Keratinocyte (primary cell): ENCODE measurements around the gene ZNF521. TPM values are rescaled to one million over a fixed set of nuclear protein-coding genes. Genes with fewer than 3 reads are reported as not detected.

ENCODE experiments used
- DNase-seq: peaks from one replicate; pipeline ENCODE4 v3.0.0-alpha.2; 2011; ENCODE audit warnings: low read depth, missing footprints, low spot score
- FAIRE-seq: peaks from 2 replicates; lab custom pipeline; 2011; peaks lifted over from hg19 to GRCh38; lab: Jason Lieb, UNC
- H2AFZ ChIP-seq: 2 replicates; pipeline ENCODE4 v1.6.0; 2012; ENCODE audit warnings: low read length, control low read depth, inconsistent platforms; ENCODE audit not compliant: control insufficient read depth
- H3K27ac ChIP-seq: 2 replicates; pipeline ENCODE4 v1.5.1; 2011; ENCODE audit warnings: low read length; ENCODE audit not compliant: control insufficient read depth, insufficient read depth
- H3K27me3 ChIP-seq: 3 replicates; pipeline ENCODE4 v1.6.0; 2011; ENCODE audit warnings: low read length; ENCODE audit not compliant: control insufficient read depth, insufficient read depth; ENCODE audit errors: extremely low read depth
- H3K36me3 ChIP-seq, 2 experiments: 2 replicates in 1 of 2; 3 replicates in 1 of 2; pipeline ENCODE4 v1.5.1; 2011; ENCODE audit warnings: low read length in 2 of 2, mild to moderate bottlenecking in 1 of 2; ENCODE audit not compliant: control insufficient read depth in 2 of 2, insufficient read depth in 2 of 2; ENCODE audit errors: extremely low read depth in 1 of 2
- H3K4me1 ChIP-seq: 3 replicates; pipeline ENCODE4 v1.5.1; 2011; ENCODE audit warnings: low read length; ENCODE audit not compliant: control insufficient read depth, insufficient read depth; ENCODE audit errors: extremely low read depth
- H3K4me2 ChIP-seq: 3 replicates; pipeline ENCODE4 v1.6.0; 2011; ENCODE audit warnings: low read depth, low read length; ENCODE audit not compliant: control insufficient read depth, insufficient read depth; ENCODE audit errors: extremely low read depth
- H3K4me3 ChIP-seq, 3 experiments: fragments of 200-600 bp in 1 of 3; sonication (generic) in 1 of 3; 2 replicates in 2 of 3; 3 replicates in 1 of 3; pipeline ENCODE4 v1.5.1; 2011 to 2016; ENCODE audit warnings: low read length in 3 of 3, mild to moderate bottlenecking in 3 of 3, control low read depth in 2 of 3, inconsistent platforms in 1 of 3, low read depth in 1 of 3, mixed read lengths in 1 of 3, mixed run types in 1 of 3, moderate library complexity in 1 of 3; ENCODE audit not compliant: control insufficient read depth in 2 of 3, insufficient read depth in 2 of 3; ENCODE audit errors: extremely low read depth in 1 of 3
- H3K79me2 ChIP-seq: 2 replicates; pipeline ENCODE4 v1.6.0; 2012; ENCODE audit warnings: low read length; ENCODE audit not compliant: control insufficient read depth, insufficient read depth
- H3K9ac ChIP-seq: 3 replicates; pipeline ENCODE4 v1.6.0; 2011; ENCODE audit warnings: low read length; ENCODE audit not compliant: control insufficient read depth, insufficient read depth; ENCODE audit errors: extremely low read depth
- H3K9me1 ChIP-seq: 3 replicates; pipeline ENCODE4 v1.6.0; 2011; ENCODE audit warnings: low read length; ENCODE audit not compliant: control insufficient read depth, insufficient read depth; ENCODE audit errors: extremely low read depth
- H3K9me3 ChIP-seq: 2 replicates; pipeline ENCODE4 v1.5.1; 2012; ENCODE audit warnings: low read depth, low read length; ENCODE audit not compliant: control insufficient read depth
- H4K20me1 ChIP-seq: 3 replicates; pipeline ENCODE4 v1.6.0; 2011; ENCODE audit warnings: low read length; ENCODE audit not compliant: control insufficient read depth, insufficient read depth; ENCODE audit errors: extremely low read depth
- CTCF ChIP-seq, 3 experiments: IDR thresholded peaks in 1 of 3; conservative IDR thresholded peaks in 1 of 3; optimal IDR thresholded peaks in 1 of 3; 2 replicates in 2 of 3; 3 replicates in 1 of 3; pipeline versions ENCODE3 to v1.5.1; 2011; ENCODE audit warnings: low read length in 3 of 3, mild to moderate bottlenecking in 3 of 3, moderate library complexity in 2 of 3, control low read depth in 1 of 3, inconsistent platforms in 1 of 3; ENCODE audit not compliant: insufficient read depth in 2 of 3; ENCODE audit errors: extremely low read depth in 1 of 3
- EZH2 ChIP-seq: IDR thresholded peaks from one replicate; pipeline ENCODE4 v1.6.1; 2012; ENCODE audit warnings: inconsistent platforms, mild to moderate bottlenecking, low read length, moderate library complexity
- dilution Hi-C: fragments of 300-500 bp; cut with MboI; formaldehyde crosslinking; loops from one replicate; pipeline ENCODE4 v1.7.0; 2020; ENCODE audit warnings: low sequenced_read_pairs; ENCODE audit not compliant: extremely low pct_ligation_motif_present
- polyA plus RNA-seq, 5 experiments: library from polyadenylated mRNA; depleted of rRNA in 3 of 5; stranded (reverse) in 3 of 5; stranded (forward) in 1 of 5; unstranded in 1 of 5; fragments of >200 nt; gene quantifications; 1 replicate in 1 of 5; 2 replicates in 3 of 5; 3 replicates in 1 of 5; pipeline versions ENCODE4 v1.2.1 to v1.2.3, GENCODE V29; 2011 to 2012; ENCODE audit warnings: missing spikeins in 2 of 5, low read depth in 1 of 5, low replicate concordance in 1 of 5

Gene ZNF521
- polyA plus RNA-seq, 1 donor (not counting 4 experiments of a cell fraction or from before 2014, with no cell fraction given): 0.07 TPM

GRCh38 chr18:25230658-25231326, 121.2 kb downstream of the ZNF521 start:
- H3K9ac ChIP-seq: no peak overlapping the region
- no peak overlapping the region for H3K27ac ChIP-seq
- H3K36me3 ChIP-seq: no peaks in the 10 kb centered on the region
- no peak overlapping the region for H3K4me2 ChIP-seq
- dilution Hi-C loops: no loop called here
- H3K9me1 ChIP-seq: no peaks in the 10 kb centered on the region
- FAIRE-seq (no peak), DNase-seq (no peak)
- H3K4me1 ChIP-seq: no peaks in the 10 kb centered on the region
- no peak overlapping the region for H3K4me3 ChIP-seq
- no peak overlapping the region for H2AFZ ChIP-seq
- H3K79me2 ChIP-seq: no peaks in the 10 kb centered on the region
- no peak for TF ChIP-seq EZH2
- no peak for TF ChIP-seq CTCF (optimal IDR thresholded peaks at IDR 0.05 in 1 of 3, IDR thresholded peaks at IDR 0.05 in 1 of 3, conservative IDR thresholded peaks at IDR 0.05 in 1 of 3; ENCODE audit: extremely low read depth in 1 of 3, insufficient read depth in 2 of 3, low read length in 3 of 3)
- no peaks in the 10 kb centered on the region for H4K20me1 ChIP-seq
- no peaks in the 10 kb centered on the region for H3K9me3 ChIP-seq
- H3K27me3 ChIP-seq: no peaks in the 10 kb centered on the region

- dilution Hi-C loops: no loop called here
- Histone ChIP-seq H3K4me2 (no peak overlapping the region), H3K4me3 (no peak overlapping the region), H3K79me2 (no peaks in the 10 kb centered on the region), H3K9ac (no peak overlapping the region), H3K4me1 (no peaks in the 10 kb centered on the region), H3K27me3 (no peaks in the 10 kb centered on the region), H3K27ac (no peak overlapping the region), H3K9me1 (no peaks in the 10 kb centered on the region), H2AFZ (no peak overlapping the region), H3K9me3 (no peaks in the 10 kb centered on the region), H3K36me3 (no peaks in the 10 kb centered on the region), H4K20me1 (no peaks in the 10 kb centered on the region)
- TF ChIP-seq EZH2 (no peak), CTCF (optimal IDR thresholded peaks at IDR 0.05 in 1 of 3, IDR thresholded peaks at IDR 0.05 in 1 of 3, conservative IDR thresholded peaks at IDR 0.05 in 1 of 3; ENCODE audit: extremely low read depth in 1 of 3, insufficient read depth in 2 of 3, low read length in 3 of 3) (no peak)
- FAIRE-seq: no peak
- no peak for DNase-seq
Measured at GRCh38 chr18:25229920-25230319, 122.0 kb downstream of the ZNF521 start.
